ENCODE results near the gene BORCS5.
"Not testable (repeated sequence)": the region's sequence is repeated elsewhere in the genome, so short reads cannot be mapped to it uniquely, and the experiment has no call there.

Gene BORCS5

GRCh38 chr12:12486661-12487240 is 129.9 kb downstream of the BORCS5 start:
- no peak for DNase-seq (ENCODE audit: low read depth in 2 of 2)

- no peak for DNase-seq (ENCODE audit: low read depth in 2 of 2)
These were observed 130.6 kb downstream of the BORCS5 start for GRCh38 chr12:12487490-12487889.

GRCh38 chr12:12488296-12488695 is 131.4 kb downstream of the BORCS5 start:
- no peak for DNase-seq (ENCODE audit: low read depth in 2 of 2)

- no peak for DNase-seq (ENCODE audit: low read depth in 2 of 2)
These were observed 132.1 kb downstream of the BORCS5 start for GRCh38 chr12:12488823-12489550.

- DNase-seq (ENCODE audit: low read depth in 2 of 2) = no peak
These were observed 134.7 kb downstream of the BORCS5 start for GRCh38 chr12:12491606-12492005.

GRCh38 chr12:12492547-12492946 is 135.7 kb downstream of the BORCS5 start:
- DNase-seq (ENCODE audit: low read depth in 2 of 2) = no peak

- no peak for DNase-seq (ENCODE audit: low read depth in 2 of 2)
These were observed 138.7 kb downstream of the BORCS5 start for GRCh38 chr12:12495536-12495935.

GRCh38 chr12:12498210-12498609 is 141.3 kb downstream of the BORCS5 start:
- DNase-seq (ENCODE audit: low read depth in 2 of 2) = no peak

- no peak for DNase-seq (ENCODE audit: low read depth in 2 of 2)
These were observed 143.2 kb downstream of the BORCS5 start for GRCh38 chr12:12499909-12500604.

GRCh38 chr12:12501121-12501520 is 144.2 kb downstream of the BORCS5 start:
- DNase-seq (ENCODE audit: low read depth in 2 of 2) = no peak

- not testable (repeated sequence) for DNase-seq (ENCODE audit: low read depth in 2 of 2)
These were observed 145.4 kb downstream of the BORCS5 start for GRCh38 chr12:12502130-12502814.

- no peak for DNase-seq (ENCODE audit: low read depth in 2 of 2)
These were observed 145.9 kb downstream of the BORCS5 start for GRCh38 chr12:12502815-12503151.

- DNase-seq (ENCODE audit: low read depth in 2 of 2) = no peak
These were observed 146.7 kb downstream of the BORCS5 start for GRCh38 chr12:12503384-12504078.

- no peak for DNase-seq (ENCODE audit: low read depth in 2 of 2)
These were observed 148.9 kb downstream of the BORCS5 start for GRCh38 chr12:12505544-12506495.

GRCh38 chr12:12506496-12506890 is 149.6 kb downstream of the BORCS5 start:
- no peak for DNase-seq (ENCODE audit: low read depth in 2 of 2)

GRCh38 chr12:12507121-12507520 is 150.2 kb downstream of the BORCS5 start:
- DNase-seq (ENCODE audit: low read depth in 2 of 2) = no peak

- DNase-seq (ENCODE audit: low read depth in 2 of 2) = no peak
These were observed 151.7 kb downstream of the BORCS5 start for GRCh38 chr12:12508612-12509011.

GRCh38 chr12:12510141-12510540 is 153.3 kb downstream of the BORCS5 start:
- no peak for DNase-seq (ENCODE audit: low read depth in 2 of 2)

- no peak for DNase-seq (ENCODE audit: low read depth in 2 of 2)
These were observed 153.7 kb downstream of the BORCS5 start for GRCh38 chr12:12510551-12510950.

GRCh38 chr12:12511021-12511783 is 154.3 kb downstream of the BORCS5 start:
- DNase-seq (ENCODE audit: low read depth in 2 of 2) = no peak

Data from activated CD8-positive, alpha-beta memory T cell treated with anti-CD3 and anti-CD28 coated beads for 4 hours (primary cell).